Gastroesophageal sphincter (tissue), 4 donors: Measurements from ENCODE around the gene MEOX2. TPM values are rescaled to one million over a fixed set of nuclear protein-coding genes. Genes with fewer than 3 reads are reported as not detected.

Source experiments
- ATAC-seq: fragments of 150-250 bp; one replicate; pipeline ENCODE4 v1.9.1; 2016; ENCODE audit warnings: mild to moderate bottlenecking, moderate library complexity
- H3K27ac ChIP-seq, 4 donors: fragments of 200-600 bp; sonication (generic) in 3 of 4; 1 replicate in 3 of 4; 2 replicates in 1 of 4; pipeline ENCODE4 v1.5.1; 2016 to 2019
- H3K27me3 ChIP-seq: fragments of 200-600 bp; sonication (generic); one replicate; pipeline ENCODE4 v1.5.1; 2019
- H3K36me3 ChIP-seq, 2 donors: fragments of 200-600 bp; sonication (generic); one replicate each; pipeline ENCODE4 v1.5.1; 2019; ENCODE audit warnings: control low read depth in 1 of 2
- H3K4me1 ChIP-seq, 3 donors: fragments of 200-600 bp; sonication (generic); 1 replicate in 2 of 3; 2 replicates in 1 of 3; pipeline ENCODE4 v1.5.1; 2016 to 2019; ENCODE audit warnings: control low read depth in 2 of 3
- H3K4me3 ChIP-seq, 2 donors: fragments of 200-600 bp; sonication (generic); one replicate each; pipeline ENCODE4 v1.5.1; 2019; ENCODE audit warnings: mild to moderate bottlenecking in 1 of 2, moderate library complexity in 1 of 2
- H3K9me3 ChIP-seq, 3 donors: fragments of 200-600 bp; sonication (generic); one replicate each; pipeline ENCODE4 v1.5.1; 2017 to 2019; ENCODE audit warnings: control low read depth in 2 of 3
- EP300 ChIP-seq: sonication (generic); formaldehyde crosslinking; IDR thresholded peaks from one replicate; pipeline ENCODE4 v1.6.1; 2017; ENCODE audit warnings: antibody characterized with exemption, mild to moderate bottlenecking
- POLR2A ChIP-seq, 2 donors: fragments of 450-650 bp; IDR thresholded peaks; one replicate each; pipeline ENCODE4 v1.6.1; 2017; ENCODE audit warnings: antibody characterized with exemption in 2 of 2, mild to moderate bottlenecking in 2 of 2, moderate library complexity in 1 of 2
- POLR2AphosphoS5 ChIP-seq: sonication (generic); formaldehyde crosslinking; IDR thresholded peaks from one replicate; pipeline ENCODE4 v1.6.1; 2017; ENCODE audit warnings: antibody characterized with exemption
- WGBS, 2 donors: methylation state at CpG; one replicate each; pipeline ENCODE4 v1.1.5; 2018; ENCODE audit warnings: low coverage in 1 of 2; 5-methylcytosine and 5-hydroxymethylcytosine counted together
- total RNA-seq, 4 donors: library from RNA; depleted of rRNA; stranded (reverse); fragments of >200 nt; gene quantifications; one replicate each; pipeline ENCODE4 v1.1.0, GENCODE V29; 2016
- TF ChIP-seq, protein P1 (sequence below), 4 experiments: fragments of 200-600 bp in 2 of 4; fragments of 450-650 bp in 2 of 4; sonication (generic) in 1 of 4; IDR thresholded peaks; one replicate each; pipeline ENCODE4 v1.5.1; 2017 to 2019; ENCODE audit warnings: antibody characterized with exemption in 4 of 4, mild to moderate bottlenecking in 2 of 4, moderate library complexity in 2 of 4

The MEOX2 gene
- total RNA-seq, 4 donors from 2014 or later = 4.5 to 28.7 (median 12.5) TPM

DNA sequence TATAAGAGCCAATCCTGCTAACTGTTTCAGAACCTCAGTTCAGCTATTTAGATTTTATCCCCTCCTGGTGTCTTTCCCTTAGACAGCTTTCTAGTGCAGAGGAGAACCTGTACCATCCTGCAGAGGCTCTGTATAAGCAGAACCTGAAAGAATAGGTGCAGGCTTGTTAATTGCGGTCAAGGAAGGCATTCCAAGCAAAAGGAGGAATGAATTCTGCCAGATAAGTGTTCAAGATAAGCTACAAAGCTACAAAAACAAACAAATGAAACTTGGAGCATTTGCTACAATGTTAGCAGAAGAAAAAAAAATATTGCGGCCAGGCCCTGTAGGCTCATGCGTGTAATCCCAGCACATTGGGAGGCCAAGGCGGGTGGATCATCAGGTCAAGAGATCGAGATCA, 92.0 kb downstream of the MEOX2 start:
- 80 to 84% methylated on average over 5 of the region's 5 CpGs for WGBS, 2 donors
- H3K27me3 ChIP-seq = no peaks in the 10 kb centered on the region
- ATAC-seq = no peak
- TF ChIP-seq POLR2AphosphoS5 (no peak), EP300 (no peak), POLR2A (IDR thresholded peaks at IDR 0.05) (no peak)
- TF ChIP-seq, protein P1, sequence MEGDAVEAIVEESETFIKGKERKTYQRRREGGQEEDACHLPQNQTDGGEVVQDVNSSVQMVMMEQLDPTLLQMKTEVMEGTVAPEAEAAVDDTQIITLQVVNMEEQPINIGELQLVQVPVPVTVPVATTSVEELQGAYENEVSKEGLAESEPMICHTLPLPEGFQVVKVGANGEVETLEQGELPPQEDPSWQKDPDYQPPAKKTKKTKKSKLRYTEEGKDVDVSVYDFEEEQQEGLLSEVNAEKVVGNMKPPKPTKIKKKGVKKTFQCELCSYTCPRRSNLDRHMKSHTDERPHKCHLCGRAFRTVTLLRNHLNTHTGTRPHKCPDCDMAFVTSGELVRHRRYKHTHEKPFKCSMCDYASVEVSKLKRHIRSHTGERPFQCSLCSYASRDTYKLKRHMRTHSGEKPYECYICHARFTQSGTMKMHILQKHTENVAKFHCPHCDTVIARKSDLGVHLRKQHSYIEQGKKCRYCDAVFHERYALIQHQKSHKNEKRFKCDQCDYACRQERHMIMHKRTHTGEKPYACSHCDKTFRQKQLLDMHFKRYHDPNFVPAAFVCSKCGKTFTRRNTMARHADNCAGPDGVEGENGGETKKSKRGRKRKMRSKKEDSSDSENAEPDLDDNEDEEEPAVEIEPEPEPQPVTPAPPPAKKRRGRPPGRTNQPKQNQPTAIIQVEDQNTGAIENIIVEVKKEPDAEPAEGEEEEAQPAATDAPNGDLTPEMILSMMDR (IDR thresholded peaks at IDR 0.05) = no peak
- no peaks in the 10 kb centered on the region for H3K36me3 ChIP-seq
- H3K9me3 ChIP-seq = no peaks in the 10 kb centered on the region
- no peak overlapping the region for H3K27ac ChIP-seq
- H3K4me1 ChIP-seq = no peaks in the 10 kb centered on the region
- no peak overlapping the region for H3K4me3 ChIP-seq

DNA sequence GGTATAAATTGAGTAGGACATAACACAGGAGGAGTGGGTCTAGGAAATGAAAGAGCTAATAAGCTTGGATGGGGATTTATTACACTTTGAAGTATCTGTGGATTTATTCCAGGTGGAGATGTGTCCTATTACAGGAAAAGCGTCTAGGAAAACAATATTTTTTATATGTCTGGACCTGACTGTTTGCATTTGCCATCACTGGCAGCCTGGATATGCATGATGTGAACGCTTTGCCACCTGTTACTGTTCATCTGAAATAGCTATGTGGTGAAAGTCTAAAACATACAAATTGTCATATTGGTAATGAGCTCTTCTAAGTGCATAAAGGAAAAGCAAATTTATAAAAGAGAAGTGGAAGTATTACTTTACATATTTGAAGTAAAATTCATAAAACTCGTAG, 93.1 kb downstream of the MEOX2 start:
- Histone ChIP-seq H3K4me3 (no peak overlapping the region), H3K27me3 (no peaks in the 10 kb centered on the region), H3K27ac (no peak overlapping the region), H3K36me3 (no peaks in the 10 kb centered on the region), H3K9me3 (no peaks in the 10 kb centered on the region), H3K4me1 (no peaks in the 10 kb centered on the region)
- TF ChIP-seq POLR2A (IDR thresholded peaks at IDR 0.05) (no peak), POLR2AphosphoS5 (no peak), EP300 (no peak)
- TF ChIP-seq, protein P1 (IDR thresholded peaks at IDR 0.05) = no peak
- ATAC-seq = no peak
- WGBS, 2 donors = 87 to 91% methylated on average over 3 of the region's 3 CpGs

DNA sequence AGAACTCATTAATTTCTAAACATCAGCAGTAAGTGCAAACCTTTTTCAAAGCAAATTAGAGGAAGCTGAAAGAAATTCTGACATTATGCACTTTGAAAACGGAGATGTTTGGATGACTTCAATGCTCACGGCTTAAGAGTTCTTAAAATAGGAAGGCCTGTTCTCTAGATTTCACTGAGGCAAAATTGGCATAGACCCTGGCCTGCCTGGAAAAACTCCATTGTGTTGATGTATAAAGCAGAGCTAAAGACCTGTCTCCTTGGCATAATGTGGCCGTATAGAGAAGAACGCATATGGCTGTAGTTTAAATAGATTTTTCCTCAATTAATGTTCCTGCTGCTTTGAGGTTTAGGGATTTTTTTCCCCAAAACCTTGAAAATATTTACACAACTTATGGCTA, 100.2 kb downstream of the MEOX2 start:
- peaks cover 0 to 9% (median 0%) of the 10 kb centered on the region in 3 donors for H3K4me1 ChIP-seq
- TF ChIP-seq POLR2AphosphoS5 (no peak), EP300 (no peak), POLR2A (IDR thresholded peaks at IDR 0.05) (no peak)
- TF ChIP-seq, protein P1 (IDR thresholded peaks at IDR 0.05) = no peak
- no peak for ATAC-seq
- H3K9me3 ChIP-seq = peaks cover 0 to 4% (median 0%) of the 10 kb centered on the region in 3 donors
- H3K27ac ChIP-seq = no peak overlapping the region
- WGBS, 2 donors = 32 to 43% methylated on average over 4 of the region's 4 CpGs
- H3K27me3 ChIP-seq = no peaks in the 10 kb centered on the region
- no peak overlapping the region for H3K4me3 ChIP-seq
- H3K36me3 ChIP-seq = no peaks in the 10 kb centered on the region

DNA sequence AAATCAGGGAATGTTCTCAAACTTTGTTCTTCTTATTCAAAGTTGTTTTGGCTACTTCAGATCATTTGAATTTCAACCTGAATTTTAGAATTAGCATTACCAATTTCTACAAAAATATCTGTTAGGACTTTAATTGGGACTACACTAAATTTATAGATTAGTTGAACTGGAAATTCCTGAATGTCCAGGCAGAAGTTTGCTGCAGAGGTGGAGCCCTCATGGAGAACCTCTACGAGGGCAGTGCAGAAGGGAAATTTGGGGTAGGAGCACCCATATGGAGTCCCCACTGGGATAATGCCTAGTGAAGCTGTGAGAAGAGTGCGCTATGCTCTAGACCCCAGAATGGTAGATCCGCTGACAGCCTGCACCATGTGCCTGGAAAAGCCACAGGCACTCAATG, 101.9 kb downstream of the MEOX2 start:
- Histone ChIP-seq H3K36me3 (no peaks in the 10 kb centered on the region), H3K27me3 (no peaks in the 10 kb centered on the region), H3K27ac (no peak overlapping the region), H3K4me1 (peaks cover 0 to 15% (median 0%) of the 10 kb centered on the region in 3 donors), H3K9me3 (peaks cover 0 to 4% (median 0%) of the 10 kb centered on the region in 3 donors), H3K4me3 (no peak overlapping the region)
- no peak for ATAC-seq
- no peak for TF ChIP-seq POLR2AphosphoS5
- TF ChIP-seq EP300 = no peak
- TF ChIP-seq, protein P1 (IDR thresholded peaks at IDR 0.05) = no peak
- TF ChIP-seq POLR2A (IDR thresholded peaks at IDR 0.05) = no peak
- 100% methylated on average over 3 of the region's 3 CpGs; no CpG with 5 or more reads in 1 of the 2 donors for WGBS, 2 donors

DNA sequence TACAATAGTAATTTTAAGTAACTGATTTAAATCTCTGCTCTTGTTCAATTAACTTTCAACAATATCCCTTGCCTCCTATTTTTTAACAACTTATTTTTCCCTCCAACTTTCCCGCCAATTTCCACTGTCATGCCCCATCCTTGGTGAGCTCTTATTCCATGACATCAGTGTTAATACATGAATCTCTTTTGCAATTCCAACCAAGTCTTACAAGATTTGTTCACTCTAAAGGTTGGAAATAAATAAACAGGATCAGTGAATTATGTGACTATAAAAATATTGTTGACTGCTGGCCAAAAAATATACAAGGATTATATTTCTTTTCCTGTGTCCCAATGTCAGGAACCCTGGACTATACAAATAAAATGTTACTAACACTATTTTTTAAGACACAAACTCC, 103.7 kb downstream of the MEOX2 start:
- H3K9me3 ChIP-seq = peaks cover 0 to 4% (median 0%) of the 10 kb centered on the region in 3 donors
- WGBS, 2 donors = 76% methylated on average over 1 of the region's 1 CpG; no CpG with 5 or more reads in 1 of the 2 donors
- H3K36me3 ChIP-seq = no peaks in the 10 kb centered on the region
- H3K4me3 ChIP-seq = no peak overlapping the region
- H3K4me1 ChIP-seq = peaks cover 0 to 15% (median 0%) of the 10 kb centered on the region in 3 donors
- no peak for ATAC-seq
- no peak overlapping the region for H3K27ac ChIP-seq
- H3K27me3 ChIP-seq = no peaks in the 10 kb centered on the region
- TF ChIP-seq, protein P1 (IDR thresholded peaks at IDR 0.05) = no peak
- no peak for TF ChIP-seq POLR2AphosphoS5
- TF ChIP-seq POLR2A (IDR thresholded peaks at IDR 0.05) = no peak
- TF ChIP-seq EP300 = no peak
